ENCODE data around the gene MIB2.

MIB2 gene

GRCh38 chr1:1616045-1616790 is 918 bp downstream of the MIB2 start:
- DNase-seq, result peak in 1 of 4 experiments; percentile 40

GRCh38 chr1:1616838-1617237 is 1.5 kb downstream of the MIB2 start:
- DNase-seq, result no peak

DNA sequence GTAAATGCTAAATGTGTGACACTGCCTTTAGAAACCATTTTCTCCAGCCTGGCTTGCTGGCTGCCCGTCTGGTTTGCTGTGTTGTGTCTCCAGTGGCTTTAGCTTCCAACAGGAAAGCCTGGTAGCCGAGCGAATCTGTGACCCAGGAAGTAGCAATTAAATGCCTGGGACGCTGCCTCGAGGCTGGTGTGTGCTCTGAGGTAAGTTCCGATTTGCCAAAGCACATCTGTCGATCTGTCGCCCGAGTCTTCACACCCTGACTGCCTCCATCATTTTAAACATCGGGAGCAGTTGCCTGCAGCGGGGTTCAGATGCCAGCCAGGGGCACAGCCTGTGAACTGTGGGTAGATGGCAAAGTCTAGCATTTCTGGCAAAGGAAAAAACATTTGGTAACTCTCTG is 2.2 kb downstream of the MIB2 start:
- no peak for DNase-seq

DNA sequence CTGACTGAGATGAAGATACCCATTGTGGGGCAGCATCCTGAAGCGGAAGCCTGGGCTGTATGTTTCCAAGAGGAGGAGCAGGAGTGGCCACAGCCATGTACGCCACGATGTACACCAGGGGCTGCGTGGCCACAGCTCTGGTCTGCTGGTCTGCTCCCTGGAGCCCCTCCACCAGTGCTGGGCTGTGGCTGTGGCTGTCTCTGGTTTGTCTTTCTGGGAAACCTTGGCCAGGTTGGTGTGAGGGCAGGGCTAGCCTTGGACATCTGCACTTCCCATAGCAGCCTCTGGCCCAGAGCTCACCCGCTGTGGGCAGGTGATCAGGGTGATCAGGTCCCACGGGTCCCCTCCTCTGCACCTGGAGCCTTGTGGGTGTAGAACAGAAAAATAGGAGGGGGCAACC is 2.6 kb downstream of the MIB2 start:
- no peak for DNase-seq

DNA sequence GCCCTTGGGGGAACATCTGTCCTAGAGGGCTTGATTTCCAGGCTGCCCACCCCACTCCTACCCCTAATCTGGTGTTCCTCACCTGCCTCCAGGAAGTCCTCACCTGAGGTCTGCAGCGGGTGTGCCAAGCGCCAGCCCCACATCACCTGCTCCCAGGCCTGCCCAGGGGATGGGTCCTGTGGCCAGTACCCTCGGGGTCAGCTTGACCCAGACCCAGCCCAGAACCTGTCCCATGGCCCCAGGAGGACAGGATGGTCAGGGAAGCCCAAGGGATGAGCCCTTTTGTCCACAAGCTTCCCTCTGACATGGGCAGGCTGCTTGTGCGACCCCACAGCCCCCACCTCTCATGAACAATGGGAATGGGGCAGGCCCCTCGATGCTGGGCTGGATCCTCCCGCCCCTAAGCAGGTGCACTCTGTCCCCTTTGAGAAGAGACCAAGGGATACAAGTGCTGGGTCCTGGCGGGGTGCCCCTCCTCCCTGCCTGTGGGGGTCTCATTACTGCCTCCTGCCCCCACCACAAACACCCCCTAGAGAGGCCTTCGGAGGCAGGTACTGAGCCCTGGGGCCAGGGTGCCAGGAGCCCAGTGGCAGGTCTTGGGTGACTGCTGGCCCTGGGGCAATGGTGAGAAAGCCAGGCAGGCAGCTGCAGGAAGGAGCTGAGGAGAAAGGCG is 3.2 kb downstream of the MIB2 start:
- no peak for DNase-seq

GRCh38 chr1:1619917-1620361 is 4.6 kb downstream of the MIB2 start:
- no peak for DNase-seq

DNA sequence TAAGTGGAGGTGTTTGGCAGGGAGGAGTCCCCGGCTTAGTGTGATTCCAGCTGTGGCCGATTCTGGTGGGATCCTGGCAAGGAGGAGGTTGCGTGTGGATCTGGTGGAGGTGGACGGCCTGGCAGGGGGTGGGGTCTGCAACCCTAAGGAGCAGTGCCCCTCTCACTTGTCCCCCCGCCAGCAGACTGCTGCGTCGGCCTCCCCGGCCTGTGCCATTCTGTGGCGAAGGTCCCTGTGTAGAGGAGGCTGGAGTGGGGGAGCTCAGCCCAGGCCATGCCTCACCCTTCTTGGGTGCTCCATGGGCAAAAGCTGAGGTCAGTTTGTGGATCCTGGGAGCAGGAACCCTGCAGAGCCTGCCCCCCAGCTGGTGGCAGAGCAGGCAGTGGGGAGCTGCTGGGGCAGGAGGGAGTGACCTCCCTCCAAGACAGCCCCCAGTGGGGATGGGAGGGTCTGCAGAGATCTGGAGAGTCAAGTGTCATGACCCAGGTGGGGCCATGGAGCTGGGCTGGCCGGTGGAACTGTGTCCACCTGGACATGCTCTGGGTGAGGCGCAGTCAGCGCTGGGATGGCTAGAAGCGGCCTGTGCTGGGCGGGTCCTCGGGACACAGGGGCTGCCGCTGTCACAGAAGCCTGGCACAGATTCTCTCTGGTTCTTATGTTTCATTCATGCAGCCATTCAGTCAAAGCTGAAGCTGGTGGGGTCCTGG is 5.3 kb downstream of the MIB2 start:
- no peak for DNase-seq

DNA sequence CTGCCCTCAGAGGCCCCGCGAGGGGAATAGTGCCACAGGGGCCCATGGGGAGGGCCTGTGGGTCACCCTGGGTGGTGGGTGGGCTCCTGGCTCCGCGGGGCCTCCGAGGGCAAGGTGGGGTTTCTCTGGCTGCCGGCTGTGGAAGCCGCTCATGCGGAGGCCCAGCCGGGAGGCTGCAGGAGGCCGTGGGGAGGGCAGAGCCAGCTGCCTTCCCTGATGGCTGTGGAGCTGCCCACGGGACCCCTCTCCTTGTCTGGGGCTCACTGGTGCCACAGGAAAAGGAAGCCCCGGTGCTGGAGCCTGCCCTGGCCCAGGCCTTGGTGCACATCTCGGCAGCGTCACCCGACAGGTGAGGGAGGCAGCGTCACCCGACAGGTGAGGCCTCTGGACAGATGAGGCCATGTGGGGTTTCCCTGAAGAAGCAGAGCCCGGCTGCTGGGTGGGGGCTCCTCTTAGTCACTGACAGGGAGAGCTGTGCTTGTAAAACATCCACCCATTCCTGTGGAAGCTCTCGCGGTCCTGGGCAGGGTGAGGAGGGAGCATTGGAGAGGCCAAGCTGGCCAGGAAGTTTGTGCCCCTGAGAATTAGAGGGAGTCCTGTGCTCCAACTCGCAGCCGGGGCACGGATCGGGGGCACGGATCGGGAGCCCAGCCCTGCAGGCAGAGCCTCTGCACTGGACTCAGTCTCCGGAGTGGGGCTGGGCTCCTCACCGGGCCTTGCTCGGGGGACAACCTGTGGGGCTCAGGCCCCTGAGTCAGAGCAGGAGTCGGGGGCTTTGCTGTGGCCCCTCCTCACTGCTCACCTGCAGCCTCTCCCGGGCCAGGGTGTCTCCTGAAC is 6.1 kb downstream of the MIB2 start:
- no peak for DNase-seq

DNA sequence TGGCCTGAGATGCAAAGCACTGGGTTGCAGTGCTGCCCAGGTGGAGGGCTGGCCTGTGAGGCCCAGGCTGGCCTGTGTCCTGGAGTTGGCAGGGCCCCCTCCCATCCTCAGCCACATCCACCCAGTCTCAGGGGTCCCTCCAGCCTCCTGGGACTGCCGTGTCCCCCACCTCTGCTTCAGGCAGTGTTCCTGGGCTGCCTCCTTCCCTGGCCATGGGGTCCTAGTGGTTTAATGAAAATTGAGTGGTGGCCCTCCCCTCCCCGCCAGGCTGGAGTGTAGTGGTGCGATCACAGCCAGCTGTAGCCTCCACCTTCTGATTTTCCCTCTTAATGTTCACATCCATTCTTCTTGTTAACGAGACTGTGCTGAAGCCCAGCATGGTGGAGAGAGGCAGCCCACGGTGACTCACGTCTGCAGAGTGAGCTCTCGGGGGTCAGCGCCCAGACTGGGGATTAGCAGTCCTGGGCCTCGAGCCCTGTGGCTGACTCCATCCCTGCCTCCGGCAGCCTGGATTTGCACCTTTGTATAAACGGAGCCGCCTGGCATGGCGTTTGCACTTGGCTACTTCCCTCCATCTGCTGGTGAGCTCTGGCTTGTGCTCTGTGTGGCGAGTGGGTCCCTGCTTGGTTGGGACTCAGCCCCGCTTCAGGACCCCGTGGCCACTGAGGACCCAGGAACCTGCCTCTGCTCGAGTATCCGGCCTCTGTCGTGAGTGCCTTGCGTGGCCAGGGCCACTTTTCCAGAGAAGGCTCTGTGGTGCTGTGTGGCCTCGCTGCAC is 6.9 kb downstream of the MIB2 start:
- no peak for DNase-seq

DNA sequence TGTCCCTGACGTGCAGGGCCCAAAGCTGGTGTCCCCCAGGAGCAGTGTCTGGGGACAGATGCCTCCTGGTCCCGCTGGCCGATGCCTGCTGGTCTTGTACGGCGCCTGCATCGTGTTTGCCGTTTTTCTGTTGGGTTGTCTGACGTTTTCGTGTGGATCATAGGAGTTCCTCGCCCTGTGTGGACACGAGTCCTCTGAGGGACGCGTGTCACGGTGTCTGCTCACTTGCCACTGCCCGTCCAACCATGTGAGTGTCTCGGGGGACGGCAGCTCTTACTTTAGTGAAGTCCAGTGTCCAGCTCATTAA is 7.4 kb downstream of the MIB2 start:
- DNase-seq, result no peak

- no peak for DNase-seq
These were observed 7.9 kb downstream of the MIB2 start for GRCh38 chr1:1623181-1623630.

DNA sequence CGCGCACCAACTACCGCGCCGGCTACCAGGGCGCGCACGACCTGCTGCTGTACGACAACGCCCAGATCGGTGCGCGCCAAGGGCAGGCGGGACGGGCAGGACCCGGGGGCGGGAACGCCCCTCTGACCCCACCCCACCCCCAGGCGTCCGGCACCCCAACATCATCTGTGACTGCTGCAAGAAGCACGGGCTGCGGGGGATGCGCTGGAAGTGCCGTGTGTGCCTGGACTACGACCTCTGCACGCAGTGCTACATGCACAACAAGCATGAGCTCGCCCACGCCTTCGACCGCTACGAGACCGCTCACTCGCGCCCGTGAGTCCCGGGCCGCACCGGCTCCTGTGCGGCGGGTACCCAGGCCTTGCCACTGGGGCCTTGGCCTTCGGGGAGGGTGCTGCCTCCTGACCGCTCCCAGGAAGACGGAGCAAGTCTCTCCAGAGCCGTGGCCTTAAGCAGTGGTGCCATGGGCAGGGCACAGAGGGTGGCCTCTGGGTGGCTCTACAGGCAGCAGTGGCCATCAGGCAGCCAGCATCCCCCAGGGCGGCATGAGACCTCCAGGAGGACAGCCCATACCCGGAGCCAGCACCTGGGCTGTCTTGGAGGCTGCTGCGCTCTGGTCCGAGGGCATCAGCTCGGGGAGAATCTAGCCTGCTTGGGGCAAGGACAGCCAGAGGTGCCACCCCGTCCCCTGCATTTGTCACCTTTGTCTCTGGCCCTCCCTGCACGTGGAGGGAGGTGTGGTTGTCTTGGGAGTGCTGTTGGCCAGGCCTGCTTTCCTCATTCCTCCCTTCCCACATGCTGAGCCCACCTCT is 8.5 kb downstream of the MIB2 start:
- DNase-seq, result no peak

GRCh38 chr1:1624443-1625403 is 9.4 kb downstream of the MIB2 start:
- no peak for DNase-seq

DNA sequence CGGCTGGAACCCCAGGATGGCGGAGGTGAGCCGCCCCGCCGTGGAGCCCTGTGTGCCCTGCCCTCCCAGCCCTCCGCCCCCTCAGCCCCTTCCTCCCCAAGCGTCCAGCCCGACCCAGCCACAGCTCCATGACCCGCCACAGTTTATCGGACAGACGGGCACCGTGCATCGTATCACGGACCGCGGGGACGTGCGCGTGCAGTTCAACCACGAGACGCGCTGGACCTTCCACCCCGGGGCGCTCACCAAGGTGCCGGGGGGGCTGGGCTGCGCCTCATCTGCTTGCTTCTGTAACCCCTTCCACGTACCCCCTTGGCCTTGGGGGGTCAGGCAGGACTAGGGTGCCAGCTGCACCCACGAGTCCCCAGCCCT is 10.1 kb downstream of the MIB2 start:
- no peak for DNase-seq

GRCh38 chr1:1625824-1626206 is 10.5 kb downstream of the MIB2 start:
- DNase-seq, result no peak

GRCh38 chr1:1626207-1627141 is 11.2 kb downstream of the MIB2 start:
- no peak for DNase-seq

DNA sequence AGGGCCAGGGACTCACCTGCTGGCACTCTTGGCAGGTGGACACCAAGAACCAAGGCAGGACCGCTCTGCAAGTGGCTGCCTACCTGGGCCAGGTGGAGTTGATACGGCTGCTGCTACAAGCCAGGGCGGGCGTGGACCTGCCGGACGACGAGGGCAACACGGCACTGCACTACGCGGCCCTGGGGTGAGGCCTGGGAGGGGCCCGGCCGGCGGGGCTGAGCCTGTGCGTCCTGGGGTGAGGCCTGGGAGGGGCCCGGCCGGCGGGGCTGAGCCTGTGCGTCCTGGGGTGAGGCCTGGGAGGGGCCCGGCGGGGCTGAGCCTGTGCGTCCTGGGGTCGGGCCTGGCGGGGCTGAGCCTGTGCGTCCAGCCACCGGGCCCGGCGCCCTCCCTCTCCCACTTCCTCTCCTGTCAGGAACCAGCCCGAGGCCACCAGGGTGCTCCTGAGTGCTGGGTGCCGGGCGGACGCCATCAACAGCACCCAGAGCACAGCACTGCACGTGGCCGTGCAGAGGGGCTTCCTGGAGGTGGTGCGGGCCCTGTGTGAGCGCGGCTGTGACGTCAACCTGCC is 12.0 kb downstream of the MIB2 start:
- no peak for DNase-seq

DNA sequence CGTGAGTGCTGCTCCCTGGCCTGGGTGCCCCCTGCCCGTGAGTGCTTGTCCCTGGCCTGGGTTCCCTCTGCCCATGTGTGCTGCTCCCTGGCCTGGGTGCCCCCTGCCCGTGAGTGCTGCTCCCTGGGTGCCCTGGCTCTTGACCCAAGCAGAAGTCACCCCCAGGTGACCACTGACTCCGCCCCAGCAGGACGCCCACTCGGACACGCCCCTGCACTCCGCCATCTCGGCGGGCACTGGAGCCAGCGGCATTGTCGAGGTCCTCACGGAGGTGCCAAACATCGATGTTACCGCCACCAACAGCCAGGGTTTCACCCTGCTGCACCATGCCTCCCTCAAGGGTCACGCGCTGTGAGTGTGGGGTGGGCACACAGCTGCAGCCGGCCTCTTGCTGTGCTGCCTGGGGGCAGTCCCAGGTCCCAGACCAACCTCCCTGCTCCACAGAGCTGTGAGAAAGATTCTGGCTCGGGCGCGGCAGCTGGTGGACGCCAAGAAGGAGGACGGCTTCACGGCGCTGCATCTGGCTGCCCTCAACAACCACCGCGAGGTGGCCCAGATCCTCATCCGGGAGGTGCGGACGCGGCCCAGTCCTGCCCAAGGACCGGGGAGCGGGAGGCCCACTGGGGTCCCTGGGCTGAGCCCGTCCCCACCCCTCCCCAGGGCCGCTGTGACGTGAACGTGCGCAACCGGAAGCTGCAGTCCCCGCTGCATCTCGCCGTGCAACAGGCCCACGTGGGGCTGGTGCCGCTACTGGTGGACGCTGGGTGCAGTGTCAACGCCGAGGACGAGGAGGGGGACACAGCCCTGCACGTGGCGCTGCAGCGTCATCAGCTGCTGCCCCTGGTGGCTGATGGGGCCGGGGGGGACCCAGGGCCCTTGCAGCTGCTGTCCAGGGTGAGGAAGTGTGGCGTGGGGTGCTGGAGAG is 12.8 kb downstream of the MIB2 start:
- no peak for DNase-seq

Measured in activated naive CD4-positive, alpha-beta T cell (primary cell).